Trophoblast cell (in vitro differentiated cells and primary cell): Measurements from ENCODE around the gene RAB30.

Experiments used
- DNase-seq, 2 donors: peaks; one replicate each; pipeline ENCODE4 v3.0.0-alpha.2; 2016
- H2AFZ ChIP-seq: 2 replicates; pipeline ENCODE4 v1.6.1; 2013; ENCODE audit warnings: low read length, moderate library complexity, mild to moderate bottlenecking; ENCODE audit not compliant: insufficient read depth, poor library complexity
- H2AK5ac ChIP-seq: 2 replicates; pipeline ENCODE4 v1.6.1; 2013; ENCODE audit warnings: mild to moderate bottlenecking, low read length
- H2BK120ac ChIP-seq: 2 replicates; pipeline ENCODE4 v1.6.1; 2013; ENCODE audit warnings: low read length, mild to moderate bottlenecking, moderate library complexity; ENCODE audit not compliant: insufficient read depth, poor library complexity
- H2BK12ac ChIP-seq: 2 replicates; pipeline ENCODE4 v1.6.1; 2013; ENCODE audit warnings: mild to moderate bottlenecking, low read length, moderate library complexity
- H2BK5ac ChIP-seq: 2 replicates; pipeline ENCODE4 v1.6.1; 2013; ENCODE audit warnings: low read length, low read depth, moderate library complexity, mild to moderate bottlenecking; ENCODE audit not compliant: poor library complexity
- H3K14ac ChIP-seq: 2 replicates; pipeline ENCODE4 v1.6.1; 2013; ENCODE audit warnings: mild to moderate bottlenecking, low read length
- H3K18ac ChIP-seq: 2 replicates; pipeline ENCODE4 v1.6.1; 2013; ENCODE audit warnings: mild to moderate bottlenecking, low read length
- H3K23ac ChIP-seq: 2 replicates; pipeline ENCODE4 v1.6.1; 2013; ENCODE audit warnings: low read length
- H3K27ac ChIP-seq: 2 replicates; pipeline ENCODE4 v1.5.1; 2013; ENCODE audit warnings: low read depth, mild to moderate bottlenecking, inconsistent platforms, low read length, moderate library complexity
- H3K27me3 ChIP-seq: 2 replicates; pipeline ENCODE4 v1.6.1; 2013; ENCODE audit warnings: inconsistent platforms, mild to moderate bottlenecking, low read length, moderate library complexity; ENCODE audit not compliant: insufficient read depth
- H3K36me3 ChIP-seq, 2 experiments: 1 replicate in 1 of 2; 2 replicates in 1 of 2; pipeline ENCODE4 v1.6.1; 2013; ENCODE audit warnings: low read length in 2 of 2, mild to moderate bottlenecking in 2 of 2, moderate library complexity in 1 of 2; ENCODE audit not compliant: insufficient read depth in 2 of 2, control insufficient read depth in 1 of 2
- H3K4ac ChIP-seq: 2 replicates; pipeline ENCODE4 v1.6.1; 2013; ENCODE audit warnings: low read depth, mild to moderate bottlenecking, low read length, moderate library complexity
- H3K4me1 ChIP-seq, 2 experiments: 1 replicate in 1 of 2; 2 replicates in 1 of 2; pipeline ENCODE4 v1.6.1; 2013; ENCODE audit warnings: low read length in 2 of 2, mild to moderate bottlenecking in 2 of 2, moderate library complexity in 1 of 2; ENCODE audit not compliant: insufficient read depth in 2 of 2, control insufficient read depth in 1 of 2
- H3K4me2 ChIP-seq: 2 replicates; pipeline ENCODE4 v1.6.1; 2013; ENCODE audit warnings: inconsistent platforms, mild to moderate bottlenecking, low read length, moderate library complexity
- H3K4me3 ChIP-seq: 2 replicates; pipeline ENCODE4 v1.5.1; 2013; ENCODE audit warnings: mild to moderate bottlenecking, low read depth, low read length, inconsistent platforms
- H3K79me1 ChIP-seq: one replicate; pipeline ENCODE4 v1.6.1; 2013; ENCODE audit warnings: low read length
- H3K79me2 ChIP-seq: 2 replicates; pipeline ENCODE4 v1.6.1; 2013; ENCODE audit warnings: low read length, mild to moderate bottlenecking; ENCODE audit not compliant: control insufficient read depth, insufficient read depth, poor library complexity
- H3K9ac ChIP-seq: 2 replicates; pipeline ENCODE4 v1.6.1; 2013; ENCODE audit warnings: mild to moderate bottlenecking, low read length
- H3K9me3 ChIP-seq: 2 replicates; pipeline ENCODE4 v1.6.1; 2013; ENCODE audit warnings: low read depth, mild to moderate bottlenecking, control low read depth, inconsistent platforms, low read length; ENCODE audit not compliant: insufficient read depth
- H4K12ac ChIP-seq: 2 replicates; pipeline ENCODE4 v1.6.1; 2013; ENCODE audit warnings: low read depth, mild to moderate bottlenecking, low read length, moderate library complexity
- H4K8ac ChIP-seq: 2 replicates; pipeline ENCODE4 v1.6.1; 2013; ENCODE audit warnings: low read depth, mild to moderate bottlenecking, low read length, moderate library complexity
- H4K91ac ChIP-seq: one replicate; pipeline ENCODE4 v1.6.1; 2013; ENCODE audit warnings: low read depth, mild to moderate bottlenecking, low read length, moderate library complexity
- WGBS: extraction: QIAGEN DNeasy Blood & Tissue Kit; methylation state at CpG from one replicate; pipeline ENCODE4 v1.1.7; 2013; ENCODE audit warnings: missing lambda C conversion rate; ENCODE audit not compliant: insufficient read length, insufficient coverage; ENCODE audit errors: extremely low coverage; 5-methylcytosine and 5-hydroxymethylcytosine counted together

The RAB30 gene

DNA sequence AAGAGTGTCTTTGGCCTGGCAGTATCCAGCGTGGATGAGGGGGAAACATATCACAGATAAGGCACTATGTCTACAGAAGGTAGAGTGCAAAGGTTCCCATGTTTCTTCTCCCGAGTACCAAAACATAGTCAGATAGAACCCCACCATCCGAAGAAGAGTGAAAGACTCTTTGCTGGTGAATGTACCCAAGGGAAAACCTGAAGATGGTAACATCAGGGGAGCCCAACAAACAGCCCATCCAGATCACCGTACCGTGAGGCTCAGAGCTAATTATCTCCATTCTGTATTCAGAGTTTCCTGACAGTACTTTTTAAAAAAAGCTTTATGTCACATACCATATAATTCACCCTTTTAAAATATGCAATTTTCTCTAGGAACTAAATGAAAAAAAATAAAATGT is 44.4 kb downstream of the RAB30 start:
- Histone ChIP-seq H3K36me3 (no peaks in the 10 kb centered on the region), H3K9me3 (no peaks in the 10 kb centered on the region), H3K14ac (no peak overlapping the region), H3K27ac (no peak overlapping the region), H2AK5ac (no peak overlapping the region), H2AFZ (no peak overlapping the region), H4K8ac (no peak overlapping the region), H3K4me3 (no peak overlapping the region), H4K12ac (no peak overlapping the region), H3K4me2 (no peak overlapping the region), H3K18ac (no peak overlapping the region), H3K79me2 (no peaks in the 10 kb centered on the region), H3K79me1 (no peaks in the 10 kb centered on the region), H3K27me3 (no peaks in the 10 kb centered on the region), H3K9ac (no peak overlapping the region), H3K4ac (no peak overlapping the region), H3K4me1 (peaks cover 0 to 3% of the 10 kb centered on the region in 2 experiments), H4K91ac (no peak overlapping the region), H2BK12ac (no peak overlapping the region), H2BK5ac (no peak overlapping the region), H2BK120ac (no peak overlapping the region), H3K23ac (no peak overlapping the region)
- DNase-seq, result no peak
- WGBS, result no CpG with 5 or more reads among the region's 5 CpGs

DNA sequence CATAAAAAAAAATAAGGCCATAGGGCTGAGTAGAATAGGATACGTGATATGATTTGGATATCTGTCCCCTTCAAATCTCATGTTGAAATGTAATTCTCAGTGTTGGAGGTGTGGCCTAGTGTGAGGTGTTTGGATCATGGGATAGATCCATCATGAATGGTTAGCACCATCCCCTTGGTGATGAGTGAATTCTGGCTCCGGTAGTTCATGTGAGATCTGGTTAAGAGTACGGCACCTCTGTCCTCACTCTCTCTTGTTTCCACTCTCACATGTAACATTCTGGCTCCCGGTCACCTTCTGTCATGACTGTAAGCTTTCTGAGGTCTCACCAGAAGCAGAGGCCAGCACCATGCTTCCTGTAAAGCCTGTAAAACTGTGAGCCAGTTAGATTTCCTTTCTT is 45.5 kb downstream of the RAB30 start:
- Histone ChIP-seq H3K79me2 (peaks cover 2% of the 10 kb centered on the region), H3K79me1 (no peaks in the 10 kb centered on the region), H4K12ac (no peak overlapping the region), H3K9me3 (no peaks in the 10 kb centered on the region), H3K36me3 (no peaks in the 10 kb centered on the region), H2BK5ac (no peak overlapping the region), H3K4me2 (no peak overlapping the region), H3K27ac (no peak overlapping the region), H3K9ac (no peak overlapping the region), H4K8ac (no peak overlapping the region), H3K18ac (no peak overlapping the region), H2BK12ac (no peak overlapping the region), H3K4me3 (no peak overlapping the region), H3K4me1 (peaks cover 4 to 6% of the 10 kb centered on the region in 2 experiments), H3K27me3 (no peaks in the 10 kb centered on the region), H3K14ac (no peak overlapping the region), H2BK120ac (no peak overlapping the region), H4K91ac (no peak overlapping the region), H3K4ac (no peak overlapping the region), H2AK5ac (no peak overlapping the region), H2AFZ (no peak overlapping the region), H3K23ac (no peak overlapping the region)
- WGBS, result no CpG with 5 or more reads among the region's 4 CpGs
- no peak for DNase-seq

DNA sequence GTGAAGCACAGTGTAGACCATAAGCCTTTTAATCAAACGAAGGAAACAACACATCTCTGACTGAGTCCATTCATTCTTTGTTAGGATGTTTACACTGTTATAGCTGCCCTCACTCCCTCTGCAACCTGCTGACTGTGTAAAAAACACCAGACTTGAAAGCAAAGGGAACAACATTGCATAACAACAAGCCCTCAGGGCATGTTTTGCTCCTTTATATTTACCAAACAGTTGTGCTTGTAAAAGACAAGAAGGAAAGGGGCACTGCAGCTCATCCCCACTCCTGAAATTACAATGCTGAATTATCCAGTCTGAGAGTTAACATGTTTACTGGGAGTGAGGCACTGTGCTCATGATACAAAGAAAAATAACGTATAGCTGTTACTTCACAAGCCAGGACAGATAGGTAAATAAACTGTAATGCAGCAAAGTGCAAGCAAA is 46.4 kb downstream of the RAB30 start:
- H4K8ac ChIP-seq, result no peak overlapping the region
- no peaks in the 10 kb centered on the region for H3K27me3 ChIP-seq
- no peak overlapping the region for H4K91ac ChIP-seq
- H3K4me3 ChIP-seq, result no peak overlapping the region
- H3K27ac ChIP-seq, result no peak overlapping the region
- no peak overlapping the region for H2BK120ac ChIP-seq
- no peak overlapping the region for H3K18ac ChIP-seq
- DNase-seq, result peak; percentile 59 to 79
- H4K12ac ChIP-seq, result no peak overlapping the region
- no CpG with 5 or more reads among the region's 2 CpGs for WGBS
- no peak overlapping the region for H2AFZ ChIP-seq
- no peaks in the 10 kb centered on the region for H3K36me3 ChIP-seq
- H3K79me1 ChIP-seq, result no peaks in the 10 kb centered on the region
- H3K14ac ChIP-seq, result no peak overlapping the region
- no peaks in the 10 kb centered on the region for H3K9me3 ChIP-seq
- H3K4me1 ChIP-seq, result peaks cover 5 to 8% of the 10 kb centered on the region in 2 experiments
- no peak overlapping the region for H3K9ac ChIP-seq
- no peak overlapping the region for H3K4ac ChIP-seq
- peaks cover 2% of the 10 kb centered on the region for H3K79me2 ChIP-seq
- no peak overlapping the region for H2AK5ac ChIP-seq
- no peak overlapping the region for H2BK5ac ChIP-seq
- H3K23ac ChIP-seq, result no peak overlapping the region
- no peak overlapping the region for H3K4me2 ChIP-seq
- H2BK12ac ChIP-seq, result no peak overlapping the region

DNA sequence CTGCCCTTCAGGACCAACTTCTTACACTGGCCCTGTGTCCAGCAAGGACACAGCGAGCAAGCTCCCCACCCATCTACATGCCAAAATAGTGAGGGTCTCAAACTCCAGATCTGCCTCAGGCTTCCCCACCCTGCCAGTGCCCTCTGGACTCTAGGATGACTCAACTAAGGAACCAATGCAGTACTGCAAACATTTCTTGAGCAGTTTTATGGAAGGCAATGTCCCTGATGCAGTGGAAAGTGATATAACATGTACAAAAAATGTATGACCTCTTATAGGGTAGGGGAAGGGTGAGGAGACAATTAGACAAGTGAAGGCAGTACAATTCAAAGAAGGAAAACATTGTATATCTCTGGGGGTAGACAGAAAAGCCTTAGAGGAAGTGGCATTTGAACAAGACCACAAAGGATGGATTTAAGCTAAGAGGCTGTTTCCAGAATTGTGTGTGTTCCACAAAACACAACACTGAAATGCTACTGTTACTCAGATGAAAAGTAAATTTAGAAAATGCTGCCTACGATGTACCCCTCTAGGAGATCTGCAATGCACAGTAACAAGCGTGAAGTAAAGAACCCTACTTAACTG is 47.3 kb downstream of the RAB30 start:
- Histone ChIP-seq H4K12ac (no peak overlapping the region), H3K9ac (no peak overlapping the region), H3K9me3 (no peaks in the 10 kb centered on the region), H2AFZ (no peak overlapping the region), H2BK5ac (no peak overlapping the region), H3K4me2 (no peak overlapping the region), H2BK120ac (no peak overlapping the region), H3K27ac (no peak overlapping the region), H2AK5ac (no peak overlapping the region), H3K4ac (no peak overlapping the region), H2BK12ac (no peak overlapping the region), H4K91ac (no peak overlapping the region), H4K8ac (no peak overlapping the region), H3K18ac (no peak overlapping the region), H3K79me1 (no peaks in the 10 kb centered on the region), H3K79me2 (peaks cover 2% of the 10 kb centered on the region), H3K36me3 (no peaks in the 10 kb centered on the region), H3K4me3 (no peak overlapping the region), H3K27me3 (no peaks in the 10 kb centered on the region), H3K23ac (no peak overlapping the region), H3K14ac (no peak overlapping the region), H3K4me1 (peaks cover 5 to 8% of the 10 kb centered on the region in 2 experiments)
- DNase-seq, result no peak
- no CpG with 5 or more reads among the region's 3 CpGs for WGBS
